GM13977 (cell line): ENCODE measurements around the gene NMNAT2.

Experiments
- DNase-seq: peaks from one replicate; pipeline ENCODE4 v3.0.0; 2012; ENCODE audit warnings: low spot score
- in situ Hi-C: fragments of 300-500 bp; cut with MboI; formaldehyde crosslinking; loops from one replicate; pipeline ENCODE4 v1.12.0; 2022; ENCODE audit warnings: low sequenced_read_pairs, low pct_unique_long_range_greater_than_20kb, mixed read lengths, inconsistent platforms; ENCODE audit not compliant: unreplicated experiment
- TF ChIP-seq, protein P1 (sequence below): IDR thresholded peaks from 2 replicates; pipeline ENCODE4 v1.5.1; 2012; ENCODE audit warnings: mild to moderate bottlenecking, control low read depth; ENCODE audit not compliant: insufficient read depth; ENCODE audit errors: extremely low read depth, missing control alignments

Gene NMNAT2

DNA sequence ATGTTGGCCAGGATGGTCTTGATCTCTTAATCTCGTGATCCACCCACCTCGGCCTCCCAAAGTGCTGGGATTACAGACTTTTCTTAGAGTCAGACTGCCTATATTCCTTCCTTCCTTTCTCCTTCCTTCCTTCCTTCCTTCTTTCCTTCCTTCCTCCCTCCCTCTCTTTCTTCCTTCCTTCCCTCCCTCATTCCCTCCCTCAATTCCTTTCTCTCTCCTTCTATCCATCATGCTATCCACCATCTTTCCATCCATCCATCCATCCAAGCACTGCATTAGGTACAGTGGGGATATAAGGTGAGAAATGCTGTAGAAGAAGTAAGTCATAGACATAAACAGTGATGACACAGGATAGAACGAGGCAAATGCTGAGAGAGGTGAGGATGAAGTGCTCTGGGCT is 218.9 kb downstream of the NMNAT2 start:
- in situ Hi-C loops: no loop called here
- TF ChIP-seq, protein P1, sequence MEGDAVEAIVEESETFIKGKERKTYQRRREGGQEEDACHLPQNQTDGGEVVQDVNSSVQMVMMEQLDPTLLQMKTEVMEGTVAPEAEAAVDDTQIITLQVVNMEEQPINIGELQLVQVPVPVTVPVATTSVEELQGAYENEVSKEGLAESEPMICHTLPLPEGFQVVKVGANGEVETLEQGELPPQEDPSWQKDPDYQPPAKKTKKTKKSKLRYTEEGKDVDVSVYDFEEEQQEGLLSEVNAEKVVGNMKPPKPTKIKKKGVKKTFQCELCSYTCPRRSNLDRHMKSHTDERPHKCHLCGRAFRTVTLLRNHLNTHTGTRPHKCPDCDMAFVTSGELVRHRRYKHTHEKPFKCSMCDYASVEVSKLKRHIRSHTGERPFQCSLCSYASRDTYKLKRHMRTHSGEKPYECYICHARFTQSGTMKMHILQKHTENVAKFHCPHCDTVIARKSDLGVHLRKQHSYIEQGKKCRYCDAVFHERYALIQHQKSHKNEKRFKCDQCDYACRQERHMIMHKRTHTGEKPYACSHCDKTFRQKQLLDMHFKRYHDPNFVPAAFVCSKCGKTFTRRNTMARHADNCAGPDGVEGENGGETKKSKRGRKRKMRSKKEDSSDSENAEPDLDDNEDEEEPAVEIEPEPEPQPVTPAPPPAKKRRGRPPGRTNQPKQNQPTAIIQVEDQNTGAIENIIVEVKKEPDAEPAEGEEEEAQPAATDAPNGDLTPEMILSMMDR: no peak

DNA sequence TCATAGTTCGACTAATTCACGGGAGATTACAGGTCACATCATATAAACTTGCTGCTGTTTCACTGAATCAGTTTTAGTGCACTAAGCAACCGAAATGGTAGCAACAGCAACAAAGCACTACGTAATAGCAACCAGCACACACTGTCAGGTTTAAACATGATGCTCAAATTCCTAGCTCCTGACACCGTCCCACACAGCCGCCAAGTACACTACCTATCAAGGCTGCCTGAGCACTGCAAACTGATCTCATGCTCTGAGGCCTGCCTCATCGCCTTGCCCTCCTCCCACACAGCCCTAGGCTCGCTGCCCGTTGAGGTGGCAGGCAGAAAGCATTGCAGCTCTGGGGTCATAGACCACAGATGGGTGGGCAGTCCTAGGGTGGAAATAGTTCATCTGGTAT is 219.7 kb downstream of the NMNAT2 start:
- TF ChIP-seq, protein P1: no peak
- DNase-seq: no peak
- in situ Hi-C loops: no loop called here

More for the DNA sequence above, 218.9 kb downstream of the NMNAT2 start:
- no peak for DNase-seq
